Mesenchymal stem cell (in vitro differentiated cells and primary cell): ENCODE measurements around the gene BBS4.
"Not testable (repeated sequence)": the region's sequence is repeated elsewhere in the genome, so short reads cannot be mapped to it uniquely, and the experiment has no call there.

Experiments used
- DNase-seq: peaks from one replicate; pipeline ENCODE4 v3.0.0-alpha.2; 2013
- H2AFZ ChIP-seq: one replicate; pipeline ENCODE4 v1.6.1; 2013; ENCODE audit warnings: low read depth, mild to moderate bottlenecking, control low read depth, inconsistent platforms, low read length, moderate library complexity
- H2AK5ac ChIP-seq: 2 replicates; pipeline ENCODE4 v1.6.1; 2013; ENCODE audit warnings: low read length, moderate library complexity, mild to moderate bottlenecking, inconsistent platforms; ENCODE audit not compliant: severe bottlenecking
- H2BK120ac ChIP-seq: one replicate; pipeline ENCODE4 v1.6.1; 2013; ENCODE audit warnings: low read depth, mild to moderate bottlenecking, inconsistent platforms, low read length, moderate library complexity
- H2BK12ac ChIP-seq, 2 experiments: one replicate each; pipeline ENCODE4 v1.6.1; 2013; ENCODE audit warnings: inconsistent platforms in 2 of 2, low read length in 2 of 2, mild to moderate bottlenecking in 2 of 2, moderate library complexity in 2 of 2, control low read depth in 1 of 2
- H2BK15ac ChIP-seq: one replicate; pipeline ENCODE4 v1.6.1; 2013; ENCODE audit warnings: mild to moderate bottlenecking, low read depth, inconsistent platforms; ENCODE audit not compliant: poor library complexity, severe bottlenecking
- H2BK5ac ChIP-seq: 2 replicates; pipeline ENCODE4 v1.6.1; 2013; ENCODE audit warnings: low read depth, mild to moderate bottlenecking, low read length, control low read depth, inconsistent platforms; ENCODE audit not compliant: poor library complexity, severe bottlenecking
- H3K14ac ChIP-seq, 2 experiments: one replicate each; pipeline ENCODE4 v1.6.1; 2013; ENCODE audit warnings: inconsistent platforms in 2 of 2, low read length in 2 of 2, control low read depth in 1 of 2, mild to moderate bottlenecking in 1 of 2, moderate library complexity in 1 of 2
- H3K18ac ChIP-seq, 2 experiments: one replicate each; pipeline ENCODE4 v1.6.1; 2013; ENCODE audit warnings: inconsistent platforms in 2 of 2, low read length in 2 of 2, control low read depth in 1 of 2, low read depth in 1 of 2, mild to moderate bottlenecking in 1 of 2
- H3K23ac ChIP-seq, 2 experiments: one replicate each; pipeline ENCODE4 v1.6.1; 2013; ENCODE audit warnings: inconsistent platforms in 2 of 2, low read length in 2 of 2, mild to moderate bottlenecking in 2 of 2, moderate library complexity in 2 of 2, control low read depth in 1 of 2
- H3K27ac ChIP-seq: 2 replicates; pipeline ENCODE4 v1.5.1; 2013; ENCODE audit warnings: mild to moderate bottlenecking, moderate library complexity, low read length, control low read depth, inconsistent platforms; ENCODE audit not compliant: poor library complexity, severe bottlenecking
- H3K27me3 ChIP-seq, 2 experiments: 2 replicates each; pipeline versions ENCODE4 v1.6.1 to v1.7.0; 2013; ENCODE audit warnings: low read length in 2 of 2, mild to moderate bottlenecking in 2 of 2, moderate library complexity in 2 of 2, control low read depth in 1 of 2, inconsistent platforms in 1 of 2; ENCODE audit not compliant: control insufficient read depth in 1 of 2, insufficient read depth in 1 of 2
- H3K36me3 ChIP-seq, 2 experiments: 2 replicates each; pipeline versions ENCODE4 v1.6.1 to v1.7.0; 2013; ENCODE audit warnings: low read length in 2 of 2, control low read depth in 1 of 2, inconsistent platforms in 1 of 2, low read depth in 1 of 2, mild to moderate bottlenecking in 1 of 2; ENCODE audit not compliant: insufficient read depth in 2 of 2, control insufficient read depth in 1 of 2
- H3K4ac ChIP-seq, 2 experiments: one replicate each; pipeline ENCODE4 v1.6.1; 2013; ENCODE audit warnings: inconsistent platforms in 2 of 2, low read length in 2 of 2, mild to moderate bottlenecking in 2 of 2, moderate library complexity in 2 of 2, control low read depth in 1 of 2, low read depth in 1 of 2
- H3K4me1 ChIP-seq: 2 replicates; pipeline ENCODE4 v1.6.1; 2013; ENCODE audit warnings: low read depth, low read length, control low read depth; ENCODE audit not compliant: control insufficient read depth, insufficient read depth
- H3K4me2 ChIP-seq: 2 replicates; pipeline ENCODE4 v1.6.1; 2013; ENCODE audit warnings: low read length, mild to moderate bottlenecking, inconsistent platforms; ENCODE audit not compliant: poor library complexity, severe bottlenecking
- H3K4me3 ChIP-seq, 2 experiments: 2 replicates each; pipeline versions ENCODE4 v1.5.1 to v1.7.0; 2013; ENCODE audit warnings: low read length in 2 of 2, mild to moderate bottlenecking in 2 of 2, control low read depth in 1 of 2, low read depth in 1 of 2; ENCODE audit not compliant: insufficient read depth in 1 of 2
- H3K79me1 ChIP-seq: replicated peaks from 2 replicates; pipeline ENCODE4 v1.6.1; 2013; ENCODE audit warnings: mild to moderate bottlenecking, control low read depth, low read length, inconsistent platforms; ENCODE audit not compliant: poor library complexity, severe bottlenecking
- H3K9ac ChIP-seq: 2 replicates; pipeline ENCODE4 v1.7.0; 2013; ENCODE audit warnings: mild to moderate bottlenecking, low read length, moderate library complexity
- H3K9me3 ChIP-seq: 2 replicates; pipeline ENCODE4 v1.7.0; 2013; ENCODE audit warnings: mild to moderate bottlenecking, low read length; ENCODE audit not compliant: control insufficient read depth
- H4K8ac ChIP-seq: one replicate; pipeline ENCODE4 v1.6.1; 2013; ENCODE audit warnings: inconsistent platforms, mild to moderate bottlenecking, low read length, moderate library complexity
- H4K91ac ChIP-seq: one replicate; pipeline ENCODE4 v1.6.1; 2013; ENCODE audit warnings: mild to moderate bottlenecking, low read length, inconsistent platforms
- WGBS: methylation state at CpG from one replicate; pipeline ENCODE4 v1.1.7; 2013; ENCODE audit warnings: mixed read lengths; 5-methylcytosine and 5-hydroxymethylcytosine counted together

Gene BBS4

DNA sequence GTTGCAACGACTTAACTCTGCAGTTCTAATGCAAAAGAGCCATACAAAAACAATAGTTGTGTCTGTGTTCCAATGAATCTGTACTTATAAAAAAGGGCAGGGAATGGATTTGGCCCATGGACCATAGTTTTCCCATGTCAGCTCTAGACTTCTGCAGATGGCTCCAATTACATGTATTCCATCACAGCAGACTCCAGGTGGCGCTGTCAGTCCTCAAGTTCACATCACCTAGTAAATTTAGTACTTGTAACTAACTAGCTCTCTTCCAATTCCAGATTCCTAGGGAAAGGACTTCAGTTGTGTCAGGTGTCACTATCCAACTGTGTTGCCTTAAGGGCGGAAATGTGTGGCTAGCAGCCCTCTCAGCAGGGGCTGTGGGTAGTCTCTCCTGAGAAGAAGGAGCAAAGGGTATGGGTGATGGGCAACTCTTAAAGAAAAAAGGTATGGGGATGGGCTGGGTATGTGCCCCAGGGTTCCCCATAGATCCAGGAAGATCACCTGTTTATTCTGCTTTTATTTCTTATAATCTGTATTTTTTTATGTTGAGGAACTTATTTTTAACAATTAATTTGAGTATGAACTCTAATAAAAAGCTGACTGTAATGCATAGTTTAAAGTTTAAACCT, 36.2 kb downstream of the BBS4 start:
- H3K79me1 ChIP-seq: peaks cover 5% of the 10 kb centered on the region
- H3K9me3 ChIP-seq: no peaks in the 10 kb centered on the region
- no peak overlapping the region for H3K9ac ChIP-seq
- H2BK120ac ChIP-seq: no peak overlapping the region
- no peak overlapping the region for H3K18ac ChIP-seq
- no peak overlapping the region for H3K23ac ChIP-seq
- H4K91ac ChIP-seq: no peak overlapping the region
- no peak overlapping the region for H2BK5ac ChIP-seq
- H3K4me2 ChIP-seq: peak overlapping the region; percentile 25
- no peak overlapping the region for H3K4me3 ChIP-seq
- H3K27me3 ChIP-seq: no peaks in the 10 kb centered on the region
- no peak overlapping the region for H3K27ac ChIP-seq
- peak; percentile 74 for DNase-seq
- H2BK15ac ChIP-seq: no peak overlapping the region
- WGBS: 25% methylated on average over 2 of the region's 3 CpGs
- H4K8ac ChIP-seq: no peak overlapping the region
- H2AK5ac ChIP-seq: no peak overlapping the region
- peaks cover 9 to 37% of the 10 kb centered on the region in 2 experiments for H3K36me3 ChIP-seq
- no peak overlapping the region for H3K14ac ChIP-seq
- H3K4ac ChIP-seq: no peak overlapping the region
- H3K4me1 ChIP-seq: peaks cover 1% of the 10 kb centered on the region
- H2BK12ac ChIP-seq: no peak overlapping the region
- H2AFZ ChIP-seq: no peak overlapping the region

- no peak overlapping the region for H2BK15ac ChIP-seq
- WGBS: 96% methylated on average over 1 of the region's 1 CpG
Measured at GRCh38 chr15:72724028-72724427, 38.0 kb downstream of the BBS4 start.

DNA sequence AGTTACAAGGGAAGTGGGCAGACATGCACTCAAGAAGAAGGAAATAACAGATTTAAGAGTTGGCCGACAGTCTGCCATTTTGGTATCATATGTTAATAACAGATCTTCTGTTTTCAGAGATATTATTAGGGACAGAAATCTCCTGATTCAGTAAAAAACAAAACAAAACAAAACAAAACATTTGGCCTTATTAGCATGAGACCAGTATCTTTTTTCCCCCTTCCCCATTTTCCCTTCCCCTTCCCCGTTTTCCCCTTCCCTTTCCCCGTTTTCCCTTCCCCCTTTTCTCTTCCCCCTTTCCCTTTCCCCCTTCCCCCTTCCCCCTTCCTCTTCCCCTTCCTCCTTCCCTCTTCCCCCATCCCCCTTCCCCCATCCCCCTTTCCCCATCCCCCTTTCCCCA, 39.4 kb downstream of the BBS4 start:
- no peak overlapping the region for H3K14ac ChIP-seq
- H3K79me1 ChIP-seq: peaks cover 4% of the 10 kb centered on the region
- H4K91ac ChIP-seq: no peak overlapping the region
- H3K9me3 ChIP-seq: no peaks in the 10 kb centered on the region
- no peak overlapping the region for H3K4me3 ChIP-seq
- no peak overlapping the region for H3K27ac ChIP-seq
- WGBS: 96% methylated on average over 2 of the region's 3 CpGs
- H3K4ac ChIP-seq: no peak overlapping the region
- no peak overlapping the region for H2BK120ac ChIP-seq
- H3K4me1 ChIP-seq: peaks cover 1% of the 10 kb centered on the region
- no peaks in the 10 kb centered on the region for H3K27me3 ChIP-seq
- no peak overlapping the region for H2AFZ ChIP-seq
- H3K4me2 ChIP-seq: no peak overlapping the region
- H3K36me3 ChIP-seq: peaks cover 3 to 38% of the 10 kb centered on the region in 2 experiments
- no peak overlapping the region for H2BK12ac ChIP-seq
- H4K8ac ChIP-seq: no peak overlapping the region
- H2AK5ac ChIP-seq: no peak overlapping the region
- no peak overlapping the region for H3K23ac ChIP-seq
- no peak overlapping the region for H3K18ac ChIP-seq
- H2BK15ac ChIP-seq: no peak overlapping the region
- DNase-seq: no peak
- no peak overlapping the region for H2BK5ac ChIP-seq
- H3K9ac ChIP-seq: no peak overlapping the region

More at GRCh38 chr15:72724028-72724427, 38.0 kb downstream of the BBS4 start:
- Histone ChIP-seq H2BK5ac (no peak overlapping the region), H4K8ac (no peak overlapping the region), H3K4me3 (no peak overlapping the region), H2AK5ac (no peak overlapping the region), H3K4me1 (peaks cover 1% of the 10 kb centered on the region), H2AFZ (no peak overlapping the region), H3K79me1 (peaks cover 6% of the 10 kb centered on the region), H2BK120ac (no peak overlapping the region), H2BK12ac (no peak overlapping the region), H3K9ac (no peak overlapping the region), H3K27ac (no peak overlapping the region), H3K27me3 (no peaks in the 10 kb centered on the region), H3K4me2 (no peak overlapping the region), H3K36me3 (peaks cover 5 to 33% of the 10 kb centered on the region in 2 experiments), H4K91ac (no peak overlapping the region), H3K18ac (no peak overlapping the region), H3K23ac (no peak overlapping the region), H3K14ac (no peak overlapping the region), H3K9me3 (no peaks in the 10 kb centered on the region), H3K4ac (no peak overlapping the region)
- no peak for DNase-seq

DNA sequence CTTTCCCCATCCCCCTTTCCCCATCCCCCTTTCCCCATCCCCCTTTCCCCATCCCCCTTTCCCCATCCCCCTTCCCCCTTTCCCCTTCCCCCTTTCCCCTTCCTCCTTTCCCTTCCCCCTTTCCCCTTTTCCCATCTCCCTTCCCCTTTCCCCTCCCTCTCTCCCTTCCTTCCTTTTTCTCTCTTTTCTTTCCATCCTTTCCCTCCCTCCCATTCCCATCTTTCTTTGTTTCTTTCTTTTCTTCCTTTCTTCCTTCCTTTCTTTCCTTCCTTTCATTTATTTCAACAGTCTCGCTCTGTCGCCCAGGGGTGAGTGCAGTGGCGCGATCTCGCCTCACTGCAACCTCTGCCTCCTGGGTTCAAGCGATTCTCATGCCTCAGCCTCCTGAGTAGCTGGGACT, 39.8 kb downstream of the BBS4 start:
- H3K4ac ChIP-seq, H3K4me2 ChIP-seq, H3K4me1 ChIP-seq, H3K9ac ChIP-seq, DNase-seq, H3K27ac ChIP-seq, H2BK15ac ChIP-seq, H3K18ac ChIP-seq, H3K79me1 ChIP-seq, H3K14ac ChIP-seq, H2AFZ ChIP-seq, H3K4me3 ChIP-seq, H2BK5ac ChIP-seq, H4K91ac ChIP-seq, H3K27me3 ChIP-seq, H3K23ac ChIP-seq, H2BK12ac ChIP-seq, H4K8ac ChIP-seq, H3K9me3 ChIP-seq, H2BK120ac ChIP-seq, H2AK5ac ChIP-seq: not testable (repeated sequence)
- over 99% methylated on average over 6 of the region's 6 CpGs for WGBS
- H3K36me3 ChIP-seq: peaks cover 3 to 42% of the 10 kb centered on the region in 2 experiments
